Measurements from ENCODE around the gene OR5K4.

DNA sequence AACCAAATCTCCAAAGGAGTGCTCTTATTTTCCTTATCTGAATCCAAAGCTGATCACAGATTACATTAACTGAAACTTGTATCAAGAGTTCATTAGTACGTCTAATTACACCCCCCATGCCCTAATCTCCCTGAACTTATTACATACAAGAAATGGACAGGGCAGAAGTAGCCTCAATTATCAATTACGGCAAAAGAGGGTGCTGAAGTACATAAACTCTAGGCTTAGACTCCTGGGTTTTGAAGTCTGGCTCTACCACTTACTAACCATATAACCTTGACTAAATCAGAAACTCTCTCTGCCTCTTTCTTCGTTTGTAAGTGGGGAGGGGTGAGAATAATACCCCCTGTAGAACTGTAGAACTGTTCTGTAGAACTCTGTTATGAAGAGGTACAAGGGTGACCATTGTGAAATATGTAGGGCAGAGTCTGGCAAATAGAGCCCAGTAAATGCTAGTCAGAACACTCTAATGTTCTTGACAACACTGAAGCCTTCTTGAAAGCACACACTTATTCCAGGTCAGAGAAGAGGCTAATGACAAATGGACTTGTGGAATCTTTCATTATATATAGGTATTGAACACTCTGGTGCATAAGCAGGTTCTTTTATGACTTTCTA is 19.6 kb upstream of the OR5K4 start:
- TF ChIP-seq GATA2 (IDR thresholded peaks at IDR 0.05; ENCODE audit: low read depth, low read length), result no peak
- no peak for TF ChIP-seq GATA3 (IDR thresholded peaks at IDR 0.05; ENCODE audit: low read depth, low read length)
